Neuronal stem cell (in vitro differentiated cells): ENCODE measurements around the gene ZNF581.

ENCODE experiments used
- DNase-seq: peaks from one replicate; pipeline ENCODE4 v3.0.0-alpha.2; 2013; ENCODE audit warnings: low spot score
- H2AFZ ChIP-seq: one replicate; pipeline ENCODE4 v1.6.1; 2013; ENCODE audit warnings: mild to moderate bottlenecking, low read length, inconsistent platforms
- H2AK5ac ChIP-seq: 2 replicates; pipeline ENCODE4 v1.6.1; 2013; ENCODE audit warnings: low read depth, mild to moderate bottlenecking, inconsistent platforms, low read length, moderate library complexity, mixed read lengths
- H2BK120ac ChIP-seq: 2 replicates; pipeline ENCODE4 v1.6.1; 2013; ENCODE audit warnings: low read depth, mild to moderate bottlenecking, inconsistent platforms, low read length, moderate library complexity, mixed read lengths
- H2BK12ac ChIP-seq: one replicate; pipeline ENCODE4 v1.6.1; 2013; ENCODE audit warnings: low read length, inconsistent platforms
- H2BK15ac ChIP-seq: 2 replicates; pipeline ENCODE4 v1.6.1; 2013; ENCODE audit warnings: mild to moderate bottlenecking, low read length, inconsistent platforms, mixed read lengths
- H2BK5ac ChIP-seq: one replicate; pipeline ENCODE4 v1.6.1; 2013; ENCODE audit warnings: inconsistent platforms, mild to moderate bottlenecking, low read length, moderate library complexity
- H3K14ac ChIP-seq: one replicate; pipeline ENCODE4 v1.6.1; 2013; ENCODE audit warnings: low read length, inconsistent platforms
- H3K18ac ChIP-seq: 2 replicates; pipeline ENCODE4 v1.6.1; 2013; ENCODE audit warnings: low read length, inconsistent platforms
- H3K23ac ChIP-seq: 2 replicates; pipeline ENCODE4 v1.6.1; 2013; ENCODE audit warnings: low read depth, mild to moderate bottlenecking, mixed read lengths, low read length, inconsistent platforms; ENCODE audit not compliant: poor library complexity
- H3K27ac ChIP-seq: replicated peaks from 3 replicates; pipeline ENCODE4 v1.5.1; 2013; ENCODE audit warnings: low read length, inconsistent platforms
- H3K27me3 ChIP-seq, 3 experiments: 2 replicates each; pipeline ENCODE4 v1.6.1; 2013; ENCODE audit warnings: low read length in 3 of 3, mild to moderate bottlenecking in 2 of 3, inconsistent platforms in 1 of 3, low read depth in 1 of 3, mixed read lengths in 1 of 3, moderate library complexity in 1 of 3; ENCODE audit not compliant: control insufficient read depth in 3 of 3, insufficient read depth in 3 of 3
- H3K36me3 ChIP-seq, 2 donors: replicated peaks in 1 of 2; 2 replicates each; pipeline ENCODE4 v1.6.1; 2013; ENCODE audit warnings: low read length in 2 of 2; ENCODE audit not compliant: control insufficient read depth in 2 of 2, insufficient read depth in 2 of 2
- H3K4ac ChIP-seq: 2 replicates; pipeline ENCODE4 v1.6.1; 2013; ENCODE audit warnings: inconsistent platforms, mild to moderate bottlenecking, low read length, moderate library complexity
- H3K4me1 ChIP-seq, 2 donors: 1 replicate in 1 of 2; 2 replicates in 1 of 2; pipeline ENCODE4 v1.6.1; 2013; ENCODE audit warnings: low read length in 2 of 2, low read depth in 1 of 2; ENCODE audit not compliant: control insufficient read depth in 2 of 2, insufficient read depth in 1 of 2
- H3K4me2 ChIP-seq: one replicate; pipeline ENCODE4 v1.6.1; 2013; ENCODE audit warnings: mild to moderate bottlenecking, low read length, inconsistent platforms; ENCODE audit not compliant: insufficient read depth, poor library complexity, severe bottlenecking
- H3K4me3 ChIP-seq, 2 donors: 2 replicates each; pipeline ENCODE4 v1.5.1; 2013; ENCODE audit warnings: low read length in 2 of 2, mild to moderate bottlenecking in 2 of 2, inconsistent platforms in 1 of 2, moderate library complexity in 1 of 2
- H3K79me1 ChIP-seq: one replicate; pipeline ENCODE4 v1.6.1; 2013; ENCODE audit warnings: low read depth, mild to moderate bottlenecking, inconsistent platforms, low read length, moderate library complexity
- H3K9ac ChIP-seq: one replicate; pipeline ENCODE4 v1.6.1; 2013; ENCODE audit warnings: mild to moderate bottlenecking, low read depth, low read length, inconsistent platforms; ENCODE audit not compliant: poor library complexity
- H3K9me3 ChIP-seq, 2 donors: replicated peaks in 1 of 2; 2 replicates each; pipeline versions ENCODE3 to v1.6.1; 2013; ENCODE audit warnings: low read length in 2 of 2, mild to moderate bottlenecking in 2 of 2, inconsistent platforms in 1 of 2, low read depth in 1 of 2, mixed read lengths in 1 of 2, moderate library complexity in 1 of 2; ENCODE audit not compliant: control insufficient read depth in 2 of 2, insufficient read depth in 1 of 2
- H4K8ac ChIP-seq: one replicate; pipeline ENCODE4 v1.6.1; 2013; ENCODE audit warnings: low read depth, mild to moderate bottlenecking, inconsistent platforms, low read length, moderate library complexity
- H4K91ac ChIP-seq: one replicate; pipeline ENCODE4 v1.6.1; 2013; ENCODE audit warnings: low read length, low read depth, mild to moderate bottlenecking, inconsistent platforms; ENCODE audit not compliant: poor library complexity
- WGBS, 2 donors: extraction: QIAGEN DNeasy Blood & Tissue Kit; methylation state at CpG; one replicate each; pipeline ENCODE4 v1.1.7; 2013; ENCODE audit warnings: missing lambda C conversion rate in 2 of 2, mixed read lengths in 1 of 2; ENCODE audit not compliant: insufficient read length in 2 of 2, insufficient replicate concordance in 1 of 2; ENCODE audit errors: extremely low coverage in 2 of 2; 5-methylcytosine and 5-hydroxymethylcytosine counted together

Gene ZNF581

DNA sequence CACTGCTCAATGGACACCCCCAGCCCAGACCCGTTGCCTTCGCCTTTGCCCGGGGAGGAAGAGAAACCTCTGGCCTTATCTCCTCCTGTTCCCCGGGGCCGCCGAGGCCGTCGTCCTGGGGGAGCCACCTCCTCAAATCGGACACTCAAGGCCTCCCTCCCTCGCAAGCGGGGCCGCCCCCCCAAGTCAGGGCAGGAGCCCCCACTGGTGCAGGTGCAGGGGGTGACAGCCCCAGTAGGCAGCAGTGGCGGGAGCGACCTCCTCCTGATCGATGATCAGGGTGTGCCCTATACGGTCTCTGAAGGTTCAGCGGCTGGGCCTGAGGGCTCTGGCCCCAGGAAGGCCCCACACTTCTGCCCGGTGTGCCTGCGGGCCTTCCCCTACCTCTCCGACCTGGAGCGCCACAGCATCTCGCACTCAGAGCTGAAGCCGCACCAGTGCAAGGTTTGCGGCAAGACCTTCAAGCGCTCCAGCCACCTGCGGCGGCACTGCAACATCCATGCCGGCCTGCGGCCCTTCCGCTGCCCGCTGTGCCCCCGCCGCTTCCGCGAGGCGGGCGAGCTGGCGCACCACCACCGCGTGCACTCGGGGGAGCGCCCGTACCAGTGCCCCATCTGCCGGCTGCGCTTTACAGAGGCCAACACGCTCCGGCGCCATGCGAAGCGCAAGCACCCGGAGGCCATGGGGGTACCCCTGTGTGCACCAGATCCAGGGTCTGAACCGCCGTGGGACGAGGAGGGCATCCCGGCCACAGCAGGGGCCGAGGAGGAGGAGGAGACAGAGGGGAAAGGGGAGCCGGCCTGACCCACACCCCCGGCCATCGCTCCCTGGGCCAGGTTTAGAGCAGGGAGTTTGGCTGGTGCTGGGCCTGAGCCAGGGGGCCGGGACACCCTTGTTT is 41.1 kb upstream of the ZNF581 start:
- Histone ChIP-seq H3K9me3 (peaks cover 0 to 7% of the 10 kb centered on the region in 2 donors), H3K4me1 (peaks cover 13 to 14% of the 10 kb centered on the region in 2 donors), H2AK5ac (peak overlapping the region; percentile 92), H3K4me2 (no peak overlapping the region), H2AFZ (no peak overlapping the region), H2BK120ac (no peak overlapping the region), H4K8ac (no peak overlapping the region), H3K18ac (peak overlapping the region; percentile 71), H2BK15ac (peak overlapping the region; percentile 79), H2BK12ac (peak overlapping the region; percentile 73), H3K4me3 (no peak overlapping the region), H3K36me3 (peaks cover 1 to 11% of the 10 kb centered on the region in 2 donors), H3K79me1 (peaks cover 4% of the 10 kb centered on the region), H2BK5ac (peak overlapping the region; percentile 27), H3K9ac (no peak overlapping the region), H3K23ac (peak overlapping the region; percentile 10), H4K91ac (peak overlapping the region; percentile 22), H3K27ac (no peak overlapping the region), H3K4ac (peak overlapping the region; percentile 81), H3K27me3 (no peaks in the 10 kb centered on the region), H3K14ac (no peak overlapping the region)
- DNase-seq = no peak
- no CpG with 5 or more reads among the region's 60 CpGs for WGBS, 2 donors

DNA sequence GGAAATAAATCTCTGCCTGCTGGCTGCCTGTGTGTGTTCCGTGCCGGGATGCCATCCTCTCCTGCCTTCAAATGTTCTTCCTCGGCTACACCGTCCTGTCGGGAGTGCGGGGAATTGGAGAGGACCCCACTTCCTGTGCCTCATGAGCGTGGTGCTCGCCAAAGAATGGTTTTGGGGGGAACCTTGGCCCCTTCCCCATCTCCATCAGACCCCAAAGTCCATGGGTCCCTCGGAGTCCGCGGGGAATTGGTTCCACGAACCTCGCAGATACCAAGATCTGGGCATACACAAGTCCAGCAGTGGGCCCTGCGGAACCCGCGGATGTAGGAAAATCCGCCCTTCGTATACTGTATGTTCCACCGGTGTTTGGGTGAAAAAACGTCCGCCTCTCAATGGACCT is 40.3 kb upstream of the ZNF581 start:
- no peak overlapping the region for H2AFZ ChIP-seq
- H2BK15ac ChIP-seq = peak overlapping the region; percentile 79
- H3K9ac ChIP-seq = no peak overlapping the region
- peak overlapping the region; percentile 58 for H2BK12ac ChIP-seq
- H3K9me3 ChIP-seq = peaks cover 0 to 7% of the 10 kb centered on the region in 2 donors
- H2BK120ac ChIP-seq = no peak overlapping the region
- peak overlapping the region; percentile 51 for H3K18ac ChIP-seq
- peaks cover 5% of the 10 kb centered on the region for H3K79me1 ChIP-seq
- H3K27me3 ChIP-seq = no peaks in the 10 kb centered on the region
- no peak overlapping the region for H4K8ac ChIP-seq
- no peak overlapping the region for H3K27ac ChIP-seq
- H3K36me3 ChIP-seq = peaks cover 1 to 14% of the 10 kb centered on the region in 2 donors
- H2BK5ac ChIP-seq = peak overlapping the region; percentile 27
- peak overlapping the region; percentile 92 for H2AK5ac ChIP-seq
- WGBS, 2 donors = no CpG with 5 or more reads among the region's 21 CpGs
- DNase-seq = no peak
- H3K4me1 ChIP-seq = peaks cover 12 to 14% of the 10 kb centered on the region in 2 donors
- H3K4me3 ChIP-seq = no peak overlapping the region
- no peak overlapping the region for H3K14ac ChIP-seq
- no peak overlapping the region for H3K4me2 ChIP-seq
- H4K91ac ChIP-seq = no peak overlapping the region
- H3K4ac ChIP-seq = no peak overlapping the region
- no peak overlapping the region for H3K23ac ChIP-seq

- H3K27ac ChIP-seq = peak overlapping the region; percentile 100
- H2BK12ac ChIP-seq = peak overlapping the region; percentile 58
- H3K4me3 ChIP-seq = peak overlapping the region in 1 of 2 donors; percentile 78
- H2BK5ac ChIP-seq = no peak overlapping the region
- no peak overlapping the region for H3K23ac ChIP-seq
- H2AFZ ChIP-seq = no peak overlapping the region
- no peaks in the 10 kb centered on the region for H3K27me3 ChIP-seq
- no peak overlapping the region for H3K18ac ChIP-seq
- H3K4me1 ChIP-seq = peaks cover 7 to 14% of the 10 kb centered on the region in 2 donors
- peaks cover 0 to 7% of the 10 kb centered on the region in 2 donors for H3K9me3 ChIP-seq
- no peak overlapping the region for H2BK120ac ChIP-seq
- H2AK5ac ChIP-seq = peak overlapping the region; percentile 92
- WGBS, 2 donors = 100% methylated on average over 1 to 2 of the region's 22 CpGs
- peak overlapping the region; percentile 79 for H2BK15ac ChIP-seq
- no peak overlapping the region for H3K4ac ChIP-seq
- DNase-seq = no peak
- H3K4me2 ChIP-seq = no peak overlapping the region
- no peak overlapping the region for H4K8ac ChIP-seq
- H3K79me1 ChIP-seq = peaks cover 5% of the 10 kb centered on the region
- no peak overlapping the region for H3K9ac ChIP-seq
- H4K91ac ChIP-seq = no peak overlapping the region
- H3K36me3 ChIP-seq = peaks cover 1 to 17% of the 10 kb centered on the region in 2 donors
- no peak overlapping the region for H3K14ac ChIP-seq
Measured at GRCh38 chr19:55603581-55604292, 39.7 kb upstream of the ZNF581 start.

- H3K14ac ChIP-seq = no peak overlapping the region
- peak overlapping the region; percentile 87 for H2BK5ac ChIP-seq
- H3K4me3 ChIP-seq = peak overlapping the region; percentile 72 to 78
- no peak overlapping the region for H2BK12ac ChIP-seq
- H3K79me1 ChIP-seq = peaks cover 7% of the 10 kb centered on the region
- peak overlapping the region; percentile 58 for H2AFZ ChIP-seq
- no peak overlapping the region for H2BK15ac ChIP-seq
- WGBS, 2 donors = no CpG with 5 or more reads among the region's 43 CpGs
- DNase-seq = peak; percentile 99
- H4K8ac ChIP-seq = no peak overlapping the region
- peaks cover 7 to 31% of the 10 kb centered on the region in 2 donors for H3K36me3 ChIP-seq
- H3K9me3 ChIP-seq = peaks cover 0 to 7% of the 10 kb centered on the region in 2 donors
- H3K4me1 ChIP-seq = peaks cover 7 to 14% of the 10 kb centered on the region in 2 donors
- no peak overlapping the region for H3K4ac ChIP-seq
- peak overlapping the region; percentile 80 for H3K18ac ChIP-seq
- no peak overlapping the region for H3K9ac ChIP-seq
- peak overlapping the region; percentile 42 for H3K4me2 ChIP-seq
- H3K27ac ChIP-seq = peak overlapping the region; percentile 100
- no peak overlapping the region for H2AK5ac ChIP-seq
- H3K23ac ChIP-seq = no peak overlapping the region
- no peak overlapping the region for H4K91ac ChIP-seq
- H2BK120ac ChIP-seq = no peak overlapping the region
- no peaks in the 10 kb centered on the region for H3K27me3 ChIP-seq
Measured at GRCh38 chr19:55605207-55605636, 38.2 kb upstream of the ZNF581 start.
